KMS-11 (cell line): ENCODE measurements around the gene ZMYM1.

ENCODE experiments used
- H2AFZ ChIP-seq: fragments of 200-600 bp; sonication (generic); 2 replicates; pipeline ENCODE4 v1.6.1; 2016; ENCODE audit warnings: antibody characterized with exemption, mixed run types, low read depth
- H3K27ac ChIP-seq: fragments of 200-600 bp; sonication (generic); 2 replicates; pipeline ENCODE4 v1.6.1; 2016; ENCODE audit warnings: mild to moderate bottlenecking, mixed run types
- H3K27me3 ChIP-seq: fragments of 200-600 bp; sonication (generic); 2 replicates; pipeline ENCODE4 v1.6.1; 2017; ENCODE audit warnings: mild to moderate bottlenecking, low read depth, mixed run types, moderate library complexity; ENCODE audit not compliant: insufficient read depth
- H3K36me3 ChIP-seq: fragments of 200-600 bp; sonication (generic); 2 replicates; pipeline ENCODE4 v1.6.1; 2017; ENCODE audit warnings: mild to moderate bottlenecking, mixed run types; ENCODE audit not compliant: insufficient read depth
- H3K4me1 ChIP-seq: fragments of 200-600 bp; sonication (generic); 2 replicates; pipeline ENCODE4 v1.6.1; 2016; ENCODE audit warnings: mild to moderate bottlenecking, low read depth, mixed run types; ENCODE audit not compliant: poor library complexity, severe bottlenecking
- H3K4me2 ChIP-seq: fragments of 200-600 bp; sonication (generic); 2 replicates; pipeline ENCODE4 v1.7.0; 2016; ENCODE audit warnings: mild to moderate bottlenecking, mixed run types
- H3K4me3 ChIP-seq: fragments of 200-600 bp; sonication (generic); IDR thresholded peaks from 2 replicates; pipeline ENCODE4 v1.6.1; 2017; ENCODE audit warnings: low read depth, low read length, mixed read lengths; ENCODE audit not compliant: insufficient read depth
- H3K79me2 ChIP-seq: fragments of 200-600 bp; sonication (generic); 2 replicates; pipeline ENCODE4 v1.6.1; 2016; ENCODE audit warnings: low read depth, mixed run types; ENCODE audit not compliant: insufficient read depth
- H3K9ac ChIP-seq: fragments of 200-600 bp; sonication (generic); 2 replicates; pipeline ENCODE4 v1.6.1; 2016; ENCODE audit warnings: mild to moderate bottlenecking, mixed run types
- H4K20me1 ChIP-seq: fragments of 200-600 bp; sonication (generic); 2 replicates; pipeline ENCODE4 v1.6.1; 2016; ENCODE audit warnings: mild to moderate bottlenecking, mixed run types; ENCODE audit not compliant: insufficient read depth
- CTCF ChIP-seq: fragments of 200-600 bp; sonication (generic); conservative IDR thresholded peaks from 2 replicates; pipeline ENCODE4 v1.6.1; 2017; ENCODE audit warnings: low read depth, mild to moderate bottlenecking, antibody characterized with exemption, low read length, moderate library complexity, mixed read lengths

Gene ZMYM1

GRCh38 chr1:35032384-35032739, 46.8 kb upstream of the ZMYM1 start:
- Histone ChIP-seq H2AFZ (peak overlapping the region; percentile 70; the same call in 1 of the 2 replicates), H3K4me2 (peak overlapping the region; percentile 20; the same call in 1 of the 2 replicates), H3K4me1 (peaks cover 13% of the 10 kb centered on the region), H3K79me2 (no peaks in the 10 kb centered on the region; the same call in 1 of the 2 replicates), H3K4me3 (no peak overlapping the region), H3K36me3 (no peaks in the 10 kb centered on the region), H3K9ac (no peak overlapping the region), H3K27me3 (no peaks in the 10 kb centered on the region), H3K27ac (no peak overlapping the region), H4K20me1 (no peaks in the 10 kb centered on the region)
- TF ChIP-seq CTCF = no peak

GRCh38 chr1:35033346-35033745, 45.8 kb upstream of the ZMYM1 start:
- Histone ChIP-seq H3K4me1 (peaks cover 13% of the 10 kb centered on the region), H4K20me1 (no peaks in the 10 kb centered on the region), H3K79me2 (no peaks in the 10 kb centered on the region; the same call in 1 of the 2 replicates), H3K27me3 (no peaks in the 10 kb centered on the region), H3K4me3 (no peak overlapping the region), H3K36me3 (no peaks in the 10 kb centered on the region), H2AFZ (no peak overlapping the region), H3K9ac (no peak overlapping the region), H3K4me2 (no peak overlapping the region), H3K27ac (no peak overlapping the region)
- TF ChIP-seq CTCF = no peak

GRCh38 chr1:35036621-35037020, 42.6 kb upstream of the ZMYM1 start:
- Histone ChIP-seq H4K20me1 (no peaks in the 10 kb centered on the region), H3K4me3 (no peak overlapping the region), H3K27me3 (no peaks in the 10 kb centered on the region), H3K27ac (no peak overlapping the region), H3K4me1 (no peaks in the 10 kb centered on the region), H3K79me2 (no peaks in the 10 kb centered on the region), H3K4me2 (no peak overlapping the region), H3K9ac (no peak overlapping the region), H3K36me3 (no peaks in the 10 kb centered on the region), H2AFZ (no peak overlapping the region)
- TF ChIP-seq CTCF = no peak

- Histone ChIP-seq H3K79me2 (no peaks in the 10 kb centered on the region), H3K27me3 (no peaks in the 10 kb centered on the region), H3K9ac (no peak overlapping the region), H3K4me3 (no peak overlapping the region), H2AFZ (no peak overlapping the region), H3K36me3 (no peaks in the 10 kb centered on the region), H3K4me2 (no peak overlapping the region), H4K20me1 (no peaks in the 10 kb centered on the region), H3K27ac (no peak overlapping the region), H3K4me1 (no peaks in the 10 kb centered on the region)
- no peak for TF ChIP-seq CTCF
These were observed 42.0 kb upstream of the ZMYM1 start for GRCh38 chr1:35037206-35037605.
